ENCODE measurements around the gene SUPT4H1. TPM values are rescaled to one million over a fixed set of nuclear protein-coding genes. Genes with fewer than 3 reads are reported as not detected.
A peak's percentile ranks its signal among the peaks of the same experiment; 100 is the strongest.

SUPT4H1 gene
- total RNA-seq, 1 experiment from 2014 or later, result 109 TPM

DNA sequence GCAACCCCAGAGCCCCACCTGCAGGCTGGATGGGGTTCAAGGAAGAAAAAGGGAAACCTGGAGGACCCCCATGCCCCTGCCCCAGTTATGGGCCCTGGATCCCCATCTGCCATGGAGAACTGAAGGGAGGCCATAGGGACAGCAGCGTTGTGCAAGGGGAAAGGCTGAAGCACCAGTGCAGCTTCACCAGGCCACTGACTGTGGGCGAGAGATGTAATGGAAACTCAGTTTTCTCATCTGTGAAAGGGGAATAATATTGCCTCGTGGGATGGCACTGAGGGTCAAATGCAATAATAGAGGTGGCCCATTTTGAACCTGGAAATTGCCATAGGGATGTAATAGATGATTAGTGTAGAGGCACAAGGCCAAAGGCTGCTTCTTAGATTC lies 13.6 kb downstream of the SUPT4H1 start:
- Histone ChIP-seq H2BK15ac (ENCODE audit: low read depth, low read length) (no peak overlapping the region), H3K23me2 (ENCODE audit: insufficient read length, low read depth, low read length, poor library complexity, severe bottlenecking) (no peaks in the 10 kb centered on the region), H3K79me2 (ENCODE audit: insufficient read depth, low read length) (no peaks in the 10 kb centered on the region), H3K4me1 (ENCODE audit: insufficient read depth, low read length) (peaks cover 6% of the 10 kb centered on the region; the same call in 1 of the 2 replicates), H2BK120ac (ENCODE audit: low read depth, low read length, poor library complexity, severe bottlenecking) (peak overlapping the region; percentile 87), H3K27ac (ENCODE audit: insufficient read length, low read depth, low read length) (peak overlapping the region; percentile 34), H2BK5ac (ENCODE audit: insufficient read length, low read length) (no peak overlapping the region), H3K4ac (ENCODE audit: low read depth, low read length) (peak overlapping the region; percentile 86; the same call in 1 of the 2 replicates), H4K91ac (ENCODE audit: insufficient read length, low read depth, low read length) (peak overlapping the region; percentile 56), H3K14ac (ENCODE audit: insufficient read depth, low read length) (peak overlapping the region; percentile 71; the same call in 1 of the 2 replicates), H4K20me1 (ENCODE audit: control insufficient read depth, insufficient read depth, insufficient read length) (no peaks in the 10 kb centered on the region), H3K9me3 (ENCODE audit: control insufficient read depth, low read depth, low read length) (no peaks in the 10 kb centered on the region), H3K79me1 (ENCODE audit: insufficient read depth, low read depth, low read length, poor library complexity, severe bottlenecking) (no peaks in the 10 kb centered on the region), H3T11ph (ENCODE audit: low read length) (peak overlapping the region; percentile 90), H2BK12ac (ENCODE audit: insufficient read length, low read depth, low read length) (peak overlapping the region; percentile 25), H2AK5ac (ENCODE audit: insufficient read length, low read length) (peak overlapping the region; percentile 51), H3K18ac (ENCODE audit: insufficient read length, low read depth, low read length) (peak overlapping the region; percentile 86), H3K9ac (ENCODE audit: extremely low read depth, insufficient read length, low read length) (no peak overlapping the region), H4K8ac (replicated peaks; ENCODE audit: insufficient read length, low read depth, low read length) (no peak overlapping the region), H4K5ac (ENCODE audit: insufficient read length, low read depth, low read length) (peak overlapping the region; percentile 39), H3K23ac (ENCODE audit: insufficient read length, low read depth, low read length) (no peak overlapping the region), H3K4me2 (ENCODE audit: insufficient read depth, insufficient read length, low read length) (no peak overlapping the region), H2AFZ (ENCODE audit: low read length) (no peak overlapping the region), H3K56ac (ENCODE audit: insufficient read length, low read depth, low read length) (no peak overlapping the region), H3K27me3 (ENCODE audit: insufficient read depth, low read length) (no peaks in the 10 kb centered on the region), H2BK20ac (ENCODE audit: low read depth, low read length, poor library complexity, severe bottlenecking) (peak overlapping the region; percentile 98)
- Mint-ChIP-seq H3K9me3 (no peaks in the 10 kb centered on the region), H3K27me3 (ENCODE audit: low read depth) (peaks cover 9% of the 10 kb centered on the region), H3K4me1 (peaks cover 27 to 32% of the 10 kb centered on the region in 2 experiments), H3K36me3 (ENCODE audit: insufficient read depth in 1 of 3, low read depth in 3 of 3) (peaks cover 0 to 2% (median 2%) of the 10 kb centered on the region in 3 experiments; a peak in 5 of 7 replicates), H3K27ac (peak overlapping the region; percentile 72 to 96 (median 93); a peak in 4 of 7 replicates), H3K4me3 (peak overlapping the region in 1 of 2 experiments; percentile 45; a peak in 2 of 5 replicates)
- TF ChIP-seq, protein P1, sequence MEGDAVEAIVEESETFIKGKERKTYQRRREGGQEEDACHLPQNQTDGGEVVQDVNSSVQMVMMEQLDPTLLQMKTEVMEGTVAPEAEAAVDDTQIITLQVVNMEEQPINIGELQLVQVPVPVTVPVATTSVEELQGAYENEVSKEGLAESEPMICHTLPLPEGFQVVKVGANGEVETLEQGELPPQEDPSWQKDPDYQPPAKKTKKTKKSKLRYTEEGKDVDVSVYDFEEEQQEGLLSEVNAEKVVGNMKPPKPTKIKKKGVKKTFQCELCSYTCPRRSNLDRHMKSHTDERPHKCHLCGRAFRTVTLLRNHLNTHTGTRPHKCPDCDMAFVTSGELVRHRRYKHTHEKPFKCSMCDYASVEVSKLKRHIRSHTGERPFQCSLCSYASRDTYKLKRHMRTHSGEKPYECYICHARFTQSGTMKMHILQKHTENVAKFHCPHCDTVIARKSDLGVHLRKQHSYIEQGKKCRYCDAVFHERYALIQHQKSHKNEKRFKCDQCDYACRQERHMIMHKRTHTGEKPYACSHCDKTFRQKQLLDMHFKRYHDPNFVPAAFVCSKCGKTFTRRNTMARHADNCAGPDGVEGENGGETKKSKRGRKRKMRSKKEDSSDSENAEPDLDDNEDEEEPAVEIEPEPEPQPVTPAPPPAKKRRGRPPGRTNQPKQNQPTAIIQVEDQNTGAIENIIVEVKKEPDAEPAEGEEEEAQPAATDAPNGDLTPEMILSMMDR (conservative IDR thresholded peaks at IDR 0.05), result 0 out of 3 replicates have a peak, but pooled peaks have one; percentile 32
- no CpG with 5 or more reads among the region's 3 CpGs for WGBS (ENCODE audit: extremely low coverage, insufficient read length, low lambda C conversion rate)
- no peak for DNase-seq

Data from H9 (cell line).